ENCODE data around the gene RAPGEF4.

Gene RAPGEF4

DNA sequence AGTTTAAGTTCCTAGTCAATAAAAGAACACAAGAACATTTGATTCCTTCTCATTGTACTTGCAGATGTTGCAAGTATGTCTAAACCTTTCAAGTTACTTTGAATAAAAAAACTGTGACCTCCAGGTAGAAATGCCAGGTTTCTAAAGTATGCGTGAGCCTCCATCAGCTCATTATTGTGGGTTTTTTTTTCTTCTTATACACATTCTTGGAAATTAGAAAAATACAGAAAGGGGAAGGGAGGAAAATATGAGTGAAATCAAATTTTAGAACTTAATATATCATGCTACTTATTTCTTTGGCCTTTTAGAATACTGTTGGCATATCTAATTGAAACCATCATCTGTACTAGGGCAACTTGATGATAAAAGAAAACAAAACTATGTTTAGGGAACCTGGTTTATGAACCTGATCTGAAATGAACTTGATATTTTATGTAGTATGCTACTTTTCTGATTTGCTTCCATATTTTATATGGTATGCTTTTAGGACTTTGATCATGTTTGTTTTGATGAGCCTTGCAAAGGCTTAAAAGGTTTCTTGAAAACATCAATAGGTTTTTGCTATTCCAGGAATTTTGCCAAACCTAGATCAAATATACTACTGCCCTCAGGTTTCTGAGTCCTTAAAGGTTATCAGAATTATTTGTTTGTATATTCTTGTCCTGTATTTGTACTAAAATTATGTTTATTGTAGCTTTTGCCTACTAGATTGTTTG, 209.3 kb downstream of the RAPGEF4 start:
- no peak for DNase-seq

DNA sequence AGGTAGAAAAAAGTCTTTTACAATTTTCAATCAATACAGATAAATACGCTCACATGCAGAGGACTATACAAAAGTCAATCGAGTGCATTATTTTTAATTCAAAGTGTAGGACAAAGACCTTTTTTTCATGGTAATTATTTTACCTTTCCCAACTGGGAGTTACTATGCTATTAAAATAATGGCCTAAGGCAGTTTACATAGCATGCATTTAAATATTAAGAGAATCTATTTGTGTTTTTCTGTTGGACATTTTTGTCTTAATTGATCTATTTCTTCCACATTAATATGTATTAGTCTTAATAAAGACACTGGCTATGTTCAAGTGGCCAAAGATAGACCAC, 209.8 kb downstream of the RAPGEF4 start:
- no peak for DNase-seq

- DNase-seq: peak; percentile 79
These were observed 212.0 kb downstream of the RAPGEF4 start for GRCh38 chr2:172947461-172948153.

DNA sequence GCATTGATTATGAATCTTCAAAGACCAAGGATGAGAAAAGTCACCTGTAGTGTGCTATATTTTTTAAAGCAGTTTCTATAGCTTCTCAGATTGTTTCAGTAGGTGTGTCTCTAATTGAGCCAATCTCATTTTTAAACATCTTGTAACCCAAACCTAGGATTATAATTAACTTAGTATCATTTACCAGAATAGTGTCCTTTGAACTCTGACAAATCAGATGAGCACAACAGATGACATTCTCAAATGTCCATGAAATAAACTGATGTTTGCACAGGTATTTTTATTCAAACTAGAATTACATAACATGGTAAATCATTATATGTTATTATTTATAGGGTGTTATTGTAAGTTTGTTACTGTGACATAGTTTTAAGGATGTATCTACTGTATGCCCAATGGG, 213.9 kb downstream of the RAPGEF4 start:
- DNase-seq: no peak

DNA sequence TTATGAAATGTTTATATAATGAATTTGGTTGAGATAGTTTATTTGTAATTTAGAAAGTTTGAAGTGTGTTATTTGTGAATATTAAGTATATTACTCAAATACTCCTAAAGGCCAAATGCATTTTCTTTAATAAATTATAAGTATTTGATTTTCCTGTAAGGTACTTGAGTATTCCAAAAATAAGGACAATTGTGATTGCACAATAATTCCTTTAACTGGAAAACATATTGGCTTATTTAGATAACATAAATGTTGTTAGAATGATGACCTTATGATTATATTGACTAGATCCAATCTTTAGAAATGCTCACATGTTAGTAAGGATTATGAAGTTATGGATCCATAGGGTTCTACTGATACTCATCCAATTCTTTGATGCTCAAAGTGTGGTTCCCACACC, 214.9 kb downstream of the RAPGEF4 start:
- DNase-seq: no peak

DNA sequence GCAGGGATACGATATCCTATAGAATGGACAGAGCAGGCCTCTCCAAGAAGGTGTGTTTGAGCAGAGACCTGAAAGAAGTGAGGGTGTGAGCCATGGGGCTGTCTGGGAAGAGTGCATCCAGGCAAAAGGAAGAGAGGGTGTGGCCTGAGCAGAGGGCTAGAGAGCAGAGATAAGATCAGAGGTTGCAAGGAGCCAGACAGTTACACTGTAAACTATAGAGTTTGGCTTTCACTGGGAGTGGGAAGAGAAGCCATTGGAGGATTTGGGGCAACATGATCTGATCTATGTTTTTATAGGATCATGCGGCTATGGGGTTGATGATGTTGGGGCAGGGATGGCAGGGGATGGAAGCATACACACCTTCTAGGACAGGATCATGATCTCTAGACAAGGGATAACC, 215.9 kb downstream of the RAPGEF4 start:
- no peak for DNase-seq

DNA sequence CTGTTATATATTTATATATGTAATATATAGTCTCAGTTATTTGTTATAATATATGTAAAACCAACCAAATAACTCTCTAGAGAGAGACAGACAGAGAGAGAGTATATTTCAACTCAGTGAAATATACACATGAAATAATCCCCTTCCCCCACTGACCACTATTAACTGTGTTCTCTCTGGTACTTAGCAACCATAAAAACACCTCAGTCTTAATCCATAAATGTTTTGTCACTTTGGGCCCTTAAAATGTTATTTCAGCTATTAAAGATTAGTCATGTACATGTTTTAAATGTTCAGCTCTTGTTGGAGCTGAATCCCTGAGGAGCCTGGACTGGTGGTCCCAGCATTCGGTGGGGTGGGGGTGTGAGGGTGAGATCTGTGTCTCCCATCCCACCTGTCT, 217.8 kb downstream of the RAPGEF4 start:
- peak; percentile 71 for DNase-seq

DNA sequence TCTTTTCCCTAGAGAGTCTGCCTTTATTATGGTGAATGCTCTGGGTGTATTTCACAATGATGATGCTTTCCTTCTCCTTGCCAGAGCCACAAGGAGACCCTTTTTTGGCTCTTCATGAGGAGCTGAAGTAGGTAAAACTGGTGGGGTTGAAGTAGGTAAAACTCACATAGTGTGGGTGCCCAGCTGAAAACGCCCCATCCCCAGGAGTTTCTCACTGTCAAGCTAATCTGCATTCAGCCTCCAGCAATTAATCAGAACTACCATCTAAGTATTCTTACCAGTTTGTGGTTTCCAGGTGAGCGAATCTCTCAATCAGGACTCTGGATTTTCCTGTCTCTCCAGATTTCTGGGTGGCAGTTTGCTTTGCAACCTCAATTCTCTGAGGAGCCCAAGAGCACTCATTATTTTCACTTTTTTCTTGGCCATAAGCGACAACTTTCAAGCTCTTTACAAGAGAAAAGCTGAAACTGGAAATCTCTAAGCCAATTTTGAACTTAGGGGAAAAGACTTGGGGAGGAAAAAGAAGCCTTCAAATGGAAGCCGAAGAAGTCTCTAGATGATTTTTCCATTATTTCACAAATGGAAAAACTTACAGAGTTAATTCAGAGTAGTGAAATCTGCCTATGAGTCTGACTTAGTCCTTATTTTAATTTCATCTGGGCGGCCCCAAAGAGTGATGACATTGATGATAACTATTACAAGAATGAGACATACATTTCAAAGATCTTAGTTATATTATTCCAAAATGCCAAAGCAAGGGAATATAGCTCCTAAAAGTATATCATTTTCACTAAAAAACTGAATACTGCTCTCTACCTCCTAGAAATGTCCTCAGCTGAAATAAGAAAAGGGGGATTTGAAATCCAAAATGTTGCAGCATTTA, 218.6 kb downstream of the RAPGEF4 start:
- DNase-seq: peak; percentile 83

DNA sequence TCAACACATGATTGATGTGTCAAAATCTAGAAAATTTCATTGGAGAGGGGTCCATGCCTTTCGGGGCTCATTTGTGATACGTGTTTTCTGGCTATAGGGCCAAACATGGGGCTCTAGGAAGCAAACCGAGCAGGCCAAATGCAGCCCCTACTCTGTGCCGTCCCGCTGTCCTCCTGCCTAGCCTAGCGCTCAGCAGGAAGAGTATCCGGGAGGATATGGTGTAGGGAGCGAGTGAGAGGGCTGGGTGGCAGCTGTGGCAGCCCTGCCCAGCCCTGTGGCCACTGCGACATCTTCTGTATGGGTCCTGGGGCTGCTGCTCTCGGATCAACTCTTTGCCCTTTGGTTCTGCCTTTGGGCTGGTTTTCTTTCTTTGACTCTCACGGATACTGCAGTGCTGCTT, 219.9 kb downstream of the RAPGEF4 start:
- no peak for DNase-seq

GRCh38 chr2:172957734-172958133, 222.1 kb downstream of the RAPGEF4 start:
- no peak for DNase-seq

- DNase-seq: no peak
These were observed 226.4 kb downstream of the RAPGEF4 start for GRCh38 chr2:172962082-172962481.

DNA sequence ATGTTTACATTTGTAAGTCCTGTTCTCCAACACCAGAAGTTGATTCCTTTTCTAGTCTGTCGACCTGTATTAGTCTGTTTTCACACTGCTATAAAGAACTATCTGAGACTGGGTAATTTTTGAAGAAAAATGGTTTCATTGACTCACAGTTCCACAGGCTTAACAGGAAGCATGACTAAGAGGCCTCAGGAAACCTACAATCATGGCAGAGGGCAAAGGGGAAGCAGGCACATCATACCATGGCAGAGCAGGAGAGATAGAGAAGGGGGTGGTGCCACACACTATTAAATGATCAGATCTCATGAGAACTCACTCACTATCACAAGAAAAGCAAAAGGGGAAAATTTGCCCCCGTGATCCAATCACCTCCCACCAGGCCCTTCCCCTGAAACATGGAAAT, 227.2 kb downstream of the RAPGEF4 start:
- peak; percentile 75 for DNase-seq

DNA sequence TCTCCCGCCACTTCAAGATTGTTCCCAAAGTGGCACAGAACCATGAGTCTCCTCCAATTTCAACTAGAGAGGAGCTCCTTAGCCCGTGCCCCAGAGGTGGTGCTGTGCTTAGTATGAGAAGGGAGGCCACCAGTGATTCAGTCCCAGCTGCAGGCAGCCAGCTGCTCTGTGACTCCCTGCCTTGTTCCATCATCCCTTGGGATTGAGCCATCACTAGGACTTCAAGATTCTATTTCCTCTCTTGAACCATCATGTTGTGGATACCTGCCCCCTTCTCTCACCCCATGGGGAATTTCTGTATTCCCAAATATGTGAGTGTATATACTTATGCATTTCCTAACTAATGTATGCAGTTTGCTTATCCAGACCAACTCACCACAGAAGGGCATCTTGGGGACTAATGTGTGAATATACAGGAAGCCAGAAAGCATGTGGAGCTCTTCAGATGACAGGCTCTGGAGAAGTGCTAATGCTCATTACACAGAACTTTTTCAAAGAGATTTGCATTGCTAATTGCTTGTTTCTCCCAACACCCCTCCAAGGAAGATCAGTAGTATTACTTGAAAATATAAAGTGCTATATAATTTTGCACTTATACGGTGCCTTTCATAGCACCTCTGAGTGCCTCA, 229.0 kb downstream of the RAPGEF4 start:
- peak; percentile 49 for DNase-seq

DNA sequence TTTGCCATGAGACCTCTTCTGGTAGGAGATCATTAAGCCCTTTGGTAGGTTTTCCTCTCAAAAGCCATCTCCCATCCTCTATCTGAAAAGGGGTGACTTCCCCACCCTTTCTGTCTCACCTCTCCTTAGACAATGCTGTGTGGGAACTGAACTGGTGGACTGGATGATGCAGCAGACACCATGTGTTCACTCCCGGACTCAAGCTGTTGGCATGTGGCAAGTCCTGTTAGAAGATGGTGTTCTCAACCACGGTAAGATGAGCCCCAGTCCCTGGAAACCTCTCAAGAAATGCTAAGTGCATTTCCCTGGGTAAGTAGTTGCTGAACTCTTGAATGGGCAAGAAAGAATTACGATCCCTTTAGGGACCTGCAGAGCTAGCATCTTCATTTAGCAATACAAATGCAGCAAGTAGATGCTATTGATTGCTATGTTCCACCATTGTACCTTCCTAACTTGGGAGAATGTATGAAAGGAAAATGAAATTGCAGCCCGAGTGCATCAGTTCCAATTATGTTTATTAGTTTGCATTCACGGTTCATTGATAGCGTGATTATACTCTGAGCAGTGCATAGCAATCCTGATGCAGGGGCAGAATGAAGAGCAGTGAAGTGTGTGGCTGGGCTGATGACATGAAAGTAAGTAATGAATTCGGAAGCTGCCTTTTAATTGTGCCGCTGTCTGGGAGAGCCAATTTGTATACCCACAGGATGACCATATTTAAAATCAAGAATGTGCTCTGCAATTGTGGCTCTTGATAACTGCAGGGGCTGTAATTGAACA, 230.0 kb downstream of the RAPGEF4 start:
- no peak for DNase-seq

DNA sequence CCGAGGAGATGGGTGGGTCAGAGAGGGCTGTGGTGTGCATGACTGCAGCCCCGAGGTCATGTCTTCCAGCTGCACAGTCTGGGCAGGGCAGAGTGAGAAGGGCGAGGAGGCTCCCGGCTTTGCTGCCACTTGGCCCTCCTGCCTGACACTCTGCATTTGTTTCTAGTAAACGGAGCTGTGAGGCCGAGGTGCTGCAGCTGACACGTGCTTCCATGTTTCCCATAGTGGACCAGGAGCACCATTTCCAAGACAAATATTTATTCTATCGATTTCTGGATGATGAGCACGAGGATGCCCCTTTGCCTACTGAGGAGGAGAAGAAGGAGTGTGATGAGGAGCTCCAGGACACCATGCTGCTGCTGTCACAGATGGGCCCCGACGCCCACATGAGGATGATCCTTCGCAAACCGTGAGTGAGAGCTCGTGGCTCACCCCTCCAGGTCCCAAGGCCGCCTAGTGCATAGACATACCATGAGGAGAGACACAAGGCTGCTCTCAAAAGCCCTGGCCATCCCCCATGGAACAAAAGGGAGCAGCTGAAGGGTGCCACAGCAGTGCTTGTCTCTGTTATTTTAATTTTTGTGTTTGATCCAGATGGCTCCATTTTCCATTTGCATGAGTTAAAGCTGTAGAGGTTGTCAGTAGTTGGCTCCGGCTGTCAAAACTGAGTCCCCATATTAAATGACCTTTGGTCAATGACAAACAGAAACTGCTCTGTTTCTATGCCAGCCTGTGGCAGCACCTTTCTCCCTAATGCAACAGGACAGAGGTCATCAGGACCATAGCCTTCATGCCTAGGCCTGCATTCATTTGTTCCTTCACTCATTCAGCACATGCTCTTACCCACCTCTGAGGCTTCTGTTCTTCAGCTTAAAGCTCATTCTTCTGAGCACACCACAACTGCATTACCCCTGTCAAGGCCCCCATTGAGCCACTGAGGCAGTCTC, 231.7 kb downstream of the RAPGEF4 start:
- DNase-seq: no peak

DNA sequence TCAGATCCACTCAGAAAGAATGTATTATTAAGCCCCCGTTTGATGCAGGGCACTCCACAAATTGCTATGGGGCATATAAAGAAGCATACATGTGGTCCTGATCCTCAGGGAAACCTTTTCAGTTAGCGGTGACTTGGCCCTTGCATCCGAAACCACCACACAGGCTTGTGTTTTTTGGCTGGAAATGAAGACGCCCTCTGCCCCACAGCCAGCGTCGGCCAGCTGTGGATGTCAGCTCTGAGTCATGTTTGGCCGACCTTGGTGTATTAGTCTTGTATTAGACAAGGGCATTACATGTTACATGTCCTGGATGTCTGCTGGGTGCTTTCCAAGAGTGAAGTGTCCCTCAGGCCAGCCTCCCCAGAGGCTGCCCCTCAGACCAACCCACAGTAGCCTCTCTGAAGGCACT, 232.4 kb downstream of the RAPGEF4 start:
- peak; percentile 64 for DNase-seq

DNA sequence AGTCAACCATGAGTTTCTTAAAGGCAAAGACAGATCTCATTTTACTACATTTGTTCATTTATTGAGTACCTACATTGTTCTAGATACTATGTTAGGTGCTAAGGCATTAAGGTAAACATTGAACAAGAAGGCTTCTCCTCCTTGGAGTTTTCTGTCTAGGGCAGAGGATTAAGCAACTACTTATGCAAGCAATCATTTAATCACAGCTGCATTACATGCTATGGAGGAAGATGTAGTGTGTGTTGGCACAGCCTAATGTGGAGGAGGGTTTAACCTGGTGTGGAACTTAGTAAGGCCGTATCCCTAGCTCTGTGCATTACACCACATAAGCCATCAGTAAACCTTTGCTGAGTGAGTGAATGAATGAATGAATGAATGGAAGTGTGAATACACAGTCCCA, 233.5 kb downstream of the RAPGEF4 start:
- DNase-seq: no peak

GRCh38 chr2:172969609-172970008, 234.0 kb downstream of the RAPGEF4 start:
- no peak for DNase-seq

DNA sequence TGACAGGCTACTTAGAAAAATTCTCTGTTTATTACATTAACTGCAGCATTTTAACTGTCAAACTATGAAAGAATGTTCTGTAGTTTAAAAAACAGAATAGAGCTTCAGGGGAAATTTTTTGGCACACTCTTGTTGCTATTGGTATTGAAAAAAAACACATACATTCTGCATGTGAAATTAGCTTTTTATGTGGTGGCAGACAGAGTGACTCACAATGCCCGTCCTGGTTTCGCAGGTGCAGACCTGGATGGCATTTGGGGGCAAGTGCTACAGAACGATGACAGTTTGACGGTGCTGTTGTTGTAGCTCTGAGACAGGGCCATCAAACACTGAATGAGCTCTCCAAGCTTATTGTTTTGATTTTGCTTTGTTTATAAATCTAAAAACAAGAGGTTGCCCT, 235.0 kb downstream of the RAPGEF4 start:
- no peak for DNase-seq

GRCh38 chr2:172972005-172972619, 236.5 kb downstream of the RAPGEF4 start:
- DNase-seq: no peak

DNA sequence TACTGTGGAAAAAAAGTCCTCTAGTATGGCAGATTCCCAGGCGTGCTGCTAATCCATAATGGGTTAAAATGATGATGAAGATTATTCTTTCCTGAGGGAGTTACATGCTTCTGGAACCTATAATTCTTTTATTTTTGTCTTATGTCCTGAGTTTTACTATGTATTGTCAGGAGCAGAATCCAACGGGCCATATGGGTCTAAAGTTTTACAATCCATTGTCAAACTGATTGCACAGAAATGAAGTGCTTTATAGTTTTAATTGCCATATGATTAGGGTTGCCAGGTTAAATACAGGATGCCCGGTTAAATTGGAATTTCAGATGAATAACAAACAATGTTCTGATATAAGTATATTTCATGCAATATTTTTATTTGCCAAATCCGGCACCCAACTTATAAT, 239.1 kb downstream of the RAPGEF4 start:
- no peak for DNase-seq
